ENCODE measurements around the gene SAMD5. TPM values are rescaled to one million over a fixed set of nuclear protein-coding genes. Genes with fewer than 3 reads are reported as not detected.

The SAMD5 gene
- total RNA-seq (2012; rRNA removed), result under 0.01 and 0.22 TPM in 2 replicates

DNA sequence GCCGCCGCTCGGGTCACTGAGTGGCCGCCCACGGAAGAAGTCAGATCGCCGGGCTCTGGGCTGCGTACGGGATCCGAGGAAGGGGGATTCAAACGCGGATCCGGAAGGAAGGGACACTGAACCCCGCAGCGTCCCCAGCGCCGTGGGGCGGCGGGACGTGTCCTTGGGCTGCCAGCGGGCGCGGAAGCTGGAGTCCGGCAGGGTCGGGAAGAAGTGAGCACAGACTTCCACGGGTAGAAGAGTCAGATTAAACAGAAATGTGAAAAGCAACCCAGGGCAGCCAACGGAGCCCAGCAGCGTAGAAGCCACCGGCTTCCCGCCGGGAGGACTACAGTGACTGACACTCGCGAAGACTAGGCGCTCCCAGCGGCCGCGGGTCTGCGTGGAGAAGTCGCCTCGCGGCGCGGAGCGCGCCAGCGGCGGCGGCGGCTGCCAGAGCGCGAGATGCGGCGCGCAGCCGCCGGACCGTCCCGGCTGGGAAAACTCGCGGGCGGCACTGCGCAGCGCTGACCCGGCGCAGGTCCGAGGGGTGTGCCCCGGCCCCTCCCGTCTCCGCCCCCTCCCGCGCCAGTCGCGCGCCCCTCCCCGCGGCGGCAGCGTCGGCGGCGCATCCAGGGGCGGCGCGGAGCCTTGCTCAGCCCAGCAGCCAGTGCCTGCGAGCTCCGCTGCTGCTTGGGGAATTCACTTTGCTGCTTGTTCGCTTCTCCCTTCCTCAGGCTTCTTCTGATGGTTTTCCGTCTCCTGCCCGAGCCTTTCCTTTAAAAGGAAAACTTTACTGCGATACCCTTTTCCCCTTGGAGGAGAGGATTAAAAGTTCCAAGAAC, at the start of gene SAMD5:
SAMD5 (plus strand) TSS at position 649 of the 824 bp plus-strand sequence. CDS start 239 bp downstream, outside the sequence.
- Histone ChIP-seq H3K27me3 (ENCODE audit: control insufficient read depth, insufficient read depth, low read length) (peaks cover 11% of the 10 kb centered on the region), H3K4me2 (ENCODE audit: low read length) (peak within 1 kb of the TSS; percentile 100), H3K4me1 (ENCODE audit: control insufficient read depth, insufficient read depth, low read length) (peaks cover 8% of the 10 kb centered on the region), H3K9ac (ENCODE audit: low read depth, low read length) (peak within 1 kb of the TSS; percentile 82), H3K9me3 (replicated peaks; ENCODE audit: low read length) (no peaks in the 10 kb centered on the region), H3K4me3 (ENCODE audit: low read length) (peak within 1 kb of the TSS; percentile 95), H3K36me3 (ENCODE audit: insufficient read depth, low read length) (no peaks in the 10 kb centered on the region)

DNA sequence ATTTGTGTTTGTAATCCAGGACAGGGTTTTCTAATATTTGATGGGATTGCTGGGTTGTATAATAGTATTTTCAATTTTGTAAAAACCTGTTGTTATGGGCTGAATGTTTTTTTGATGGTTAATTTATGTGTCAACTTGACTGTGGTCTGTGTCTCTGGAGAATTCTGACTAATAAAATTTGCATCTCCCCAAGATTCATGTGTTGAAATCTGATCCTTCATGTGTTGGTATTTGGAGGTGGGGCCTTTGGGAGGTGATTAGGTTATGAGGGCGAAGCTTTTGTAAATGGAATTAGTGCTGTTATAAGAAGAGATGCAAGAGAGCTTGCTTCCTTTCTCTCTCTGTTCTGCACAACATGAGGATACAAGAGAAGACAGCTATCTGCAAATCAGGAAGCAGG, 48.7 kb upstream of the SAMD5 start:
- H3K4me2 ChIP-seq (ENCODE audit: low read length), result no peak overlapping the region

GRCh38 chr6:147463651-147464050, 44.8 kb upstream of the SAMD5 start:
- H3K9me3 ChIP-seq (replicated peaks; ENCODE audit: low read length), result no peaks in the 10 kb centered on the region
- no peak overlapping the region for H3K4me2 ChIP-seq (ENCODE audit: low read length)
- no peaks in the 10 kb centered on the region for H3K27me3 ChIP-seq (ENCODE audit: control insufficient read depth, insufficient read depth, low read length)
- H3K9ac ChIP-seq (ENCODE audit: low read depth, low read length), result no peak overlapping the region
- no peaks in the 10 kb centered on the region for H3K4me1 ChIP-seq (ENCODE audit: control insufficient read depth, insufficient read depth, low read length)
- H3K4me3 ChIP-seq (ENCODE audit: low read length), result no peak overlapping the region
- H3K36me3 ChIP-seq (ENCODE audit: insufficient read depth, low read length), result no peaks in the 10 kb centered on the region

More for the DNA sequence above, 48.7 kb upstream of the SAMD5 start:
- no peaks in the 10 kb centered on the region for H3K4me1 ChIP-seq (ENCODE audit: control insufficient read depth, insufficient read depth, low read length)
- H3K27me3 ChIP-seq (ENCODE audit: control insufficient read depth, insufficient read depth, low read length), result no peaks in the 10 kb centered on the region
- no peak overlapping the region for H3K9ac ChIP-seq (ENCODE audit: low read depth, low read length)
- no peak overlapping the region for H3K4me3 ChIP-seq (ENCODE audit: low read length)
- no peaks in the 10 kb centered on the region for H3K9me3 ChIP-seq (replicated peaks; ENCODE audit: low read length)
- no peaks in the 10 kb centered on the region for H3K36me3 ChIP-seq (ENCODE audit: insufficient read depth, low read length)

DNA sequence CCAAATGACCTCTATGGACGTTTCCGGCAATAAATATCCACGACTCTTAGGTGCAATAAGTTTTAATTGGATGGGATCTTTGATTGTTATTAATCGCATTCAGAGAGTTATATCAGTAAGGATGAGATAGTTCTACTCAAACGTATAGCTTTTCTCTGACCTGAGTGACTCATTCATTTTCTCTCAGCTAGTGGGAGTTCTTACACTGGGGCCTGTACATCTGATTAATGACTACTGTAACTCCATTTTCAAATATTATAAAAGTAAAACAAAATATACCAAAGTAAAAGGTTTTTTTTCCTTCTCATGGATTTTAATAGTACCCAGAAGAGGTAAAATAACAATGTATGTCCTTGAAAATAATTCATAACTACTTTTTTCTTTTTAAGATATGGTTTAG, 41.1 kb upstream of the SAMD5 start:
- H3K4me3 ChIP-seq (ENCODE audit: low read length), result no peak overlapping the region
- H3K9ac ChIP-seq (ENCODE audit: low read depth, low read length), result no peak overlapping the region
- no peak overlapping the region for H3K4me2 ChIP-seq (ENCODE audit: low read length)
- H3K36me3 ChIP-seq (ENCODE audit: insufficient read depth, low read length), result no peaks in the 10 kb centered on the region
- no peaks in the 10 kb centered on the region for H3K4me1 ChIP-seq (ENCODE audit: control insufficient read depth, insufficient read depth, low read length)
- no peaks in the 10 kb centered on the region for H3K27me3 ChIP-seq (ENCODE audit: control insufficient read depth, insufficient read depth, low read length)
- H3K9me3 ChIP-seq (replicated peaks; ENCODE audit: low read length), result no peaks in the 10 kb centered on the region

GRCh38 chr6:147467886-147468285, 40.6 kb upstream of the SAMD5 start:
- H3K4me3 ChIP-seq (ENCODE audit: low read length), result no peak overlapping the region
- H3K9ac ChIP-seq (ENCODE audit: low read depth, low read length), result no peak overlapping the region
- H3K27me3 ChIP-seq (ENCODE audit: control insufficient read depth, insufficient read depth, low read length), result no peaks in the 10 kb centered on the region
- no peaks in the 10 kb centered on the region for H3K9me3 ChIP-seq (replicated peaks; ENCODE audit: low read length)
- no peaks in the 10 kb centered on the region for H3K4me1 ChIP-seq (ENCODE audit: control insufficient read depth, insufficient read depth, low read length)
- H3K4me2 ChIP-seq (ENCODE audit: low read length), result no peak overlapping the region
- H3K36me3 ChIP-seq (ENCODE audit: insufficient read depth, low read length), result no peaks in the 10 kb centered on the region

DNA sequence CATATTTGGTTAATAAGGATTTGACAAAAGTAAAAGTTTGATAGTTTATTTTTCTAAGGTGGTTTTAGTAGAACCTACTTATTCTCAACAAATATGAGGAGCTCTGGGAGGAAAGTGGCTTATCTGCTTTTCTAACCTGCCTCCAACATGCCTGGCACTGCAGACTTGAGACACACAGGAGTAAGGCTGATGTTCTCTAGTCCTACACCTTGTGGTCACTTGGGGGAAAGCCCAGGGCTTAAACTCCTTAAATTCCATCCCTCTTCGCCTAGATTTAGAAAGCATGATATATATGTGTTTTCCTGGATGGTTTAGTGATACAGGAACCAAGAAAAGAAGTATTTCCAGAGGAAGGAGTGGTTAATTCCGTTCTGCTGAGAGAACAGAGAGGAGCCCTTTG, 39.9 kb upstream of the SAMD5 start:
- H3K9ac ChIP-seq (ENCODE audit: low read depth, low read length), result no peak overlapping the region
- H3K4me1 ChIP-seq (ENCODE audit: control insufficient read depth, insufficient read depth, low read length), result no peaks in the 10 kb centered on the region
- no peak overlapping the region for H3K4me2 ChIP-seq (ENCODE audit: low read length)
- no peaks in the 10 kb centered on the region for H3K27me3 ChIP-seq (ENCODE audit: control insufficient read depth, insufficient read depth, low read length)
- no peaks in the 10 kb centered on the region for H3K9me3 ChIP-seq (replicated peaks; ENCODE audit: low read length)
- no peaks in the 10 kb centered on the region for H3K36me3 ChIP-seq (ENCODE audit: insufficient read depth, low read length)
- H3K4me3 ChIP-seq (ENCODE audit: low read length), result no peak overlapping the region

GRCh38 chr6:147479857-147480256, 28.6 kb upstream of the SAMD5 start:
- no peak overlapping the region for H3K4me2 ChIP-seq (ENCODE audit: low read length)
- H3K4me3 ChIP-seq (ENCODE audit: low read length), result no peak overlapping the region
- H3K4me1 ChIP-seq (ENCODE audit: control insufficient read depth, insufficient read depth, low read length), result no peaks in the 10 kb centered on the region
- no peak overlapping the region for H3K9ac ChIP-seq (ENCODE audit: low read depth, low read length)
- no peaks in the 10 kb centered on the region for H3K27me3 ChIP-seq (ENCODE audit: control insufficient read depth, insufficient read depth, low read length)
- H3K36me3 ChIP-seq (ENCODE audit: insufficient read depth, low read length), result no peaks in the 10 kb centered on the region
- H3K9me3 ChIP-seq (replicated peaks; ENCODE audit: low read length), result no peaks in the 10 kb centered on the region

- no peak overlapping the region for H3K9ac ChIP-seq (ENCODE audit: low read depth, low read length)
- no peak overlapping the region for H3K4me3 ChIP-seq (ENCODE audit: low read length)
- H3K9me3 ChIP-seq (replicated peaks; ENCODE audit: low read length), result no peaks in the 10 kb centered on the region
- H3K4me2 ChIP-seq (ENCODE audit: low read length), result no peak overlapping the region
- no peaks in the 10 kb centered on the region for H3K27me3 ChIP-seq (ENCODE audit: control insufficient read depth, insufficient read depth, low read length)
- H3K4me1 ChIP-seq (ENCODE audit: control insufficient read depth, insufficient read depth, low read length), result no peaks in the 10 kb centered on the region
- no peaks in the 10 kb centered on the region for H3K36me3 ChIP-seq (ENCODE audit: insufficient read depth, low read length)
Measured at GRCh38 chr6:147486683-147487082, 21.8 kb upstream of the SAMD5 start.

GRCh38 chr6:147497472-147497871, 11.0 kb upstream of the SAMD5 start:
- no peaks in the 10 kb centered on the region for H3K9me3 ChIP-seq (replicated peaks; ENCODE audit: low read length)
- peaks cover 9% of the 10 kb centered on the region for H3K27me3 ChIP-seq (ENCODE audit: control insufficient read depth, insufficient read depth, low read length)
- no peak overlapping the region for H3K4me2 ChIP-seq (ENCODE audit: low read length)
- H3K4me1 ChIP-seq (ENCODE audit: control insufficient read depth, insufficient read depth, low read length), result no peaks in the 10 kb centered on the region
- H3K9ac ChIP-seq (ENCODE audit: low read depth, low read length), result no peak overlapping the region
- no peak overlapping the region for H3K4me3 ChIP-seq (ENCODE audit: low read length)
- H3K36me3 ChIP-seq (ENCODE audit: insufficient read depth, low read length), result no peaks in the 10 kb centered on the region

- Histone ChIP-seq H3K4me2 (ENCODE audit: low read length) (no peak overlapping the region), H3K9ac (ENCODE audit: low read depth, low read length) (no peak overlapping the region), H3K4me1 (ENCODE audit: control insufficient read depth, insufficient read depth, low read length) (peaks cover 8% of the 10 kb centered on the region), H3K9me3 (replicated peaks; ENCODE audit: low read length) (no peaks in the 10 kb centered on the region), H3K36me3 (ENCODE audit: insufficient read depth, low read length) (no peaks in the 10 kb centered on the region), H3K27me3 (ENCODE audit: control insufficient read depth, insufficient read depth, low read length) (no peaks in the 10 kb centered on the region), H3K4me3 (ENCODE audit: low read length) (no peak overlapping the region)
Measured at GRCh38 chr6:147503587-147503986, 4.9 kb upstream of the SAMD5 start.

DNA sequence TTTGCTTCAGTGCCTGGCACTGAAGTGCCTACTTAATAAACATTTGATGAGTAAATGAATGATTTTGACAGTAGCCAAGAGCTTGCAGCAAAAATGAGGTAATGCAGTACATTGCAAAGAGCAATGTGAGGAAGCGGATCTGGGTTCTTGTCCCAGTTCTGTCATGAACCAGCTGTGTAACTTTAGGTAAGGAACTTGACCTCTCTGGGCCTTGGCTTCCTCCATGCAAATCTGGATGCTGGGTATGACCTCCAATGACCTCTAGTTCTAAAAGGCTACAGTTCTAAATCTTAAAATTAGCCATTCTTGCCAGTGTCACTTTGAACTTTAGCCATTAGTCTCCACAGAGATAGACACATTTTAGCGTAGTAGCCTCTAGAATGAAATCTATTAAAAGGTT, 3.6 kb upstream of the SAMD5 start:
- Histone ChIP-seq H3K27me3 (ENCODE audit: control insufficient read depth, insufficient read depth, low read length) (peaks cover 6% of the 10 kb centered on the region), H3K4me2 (ENCODE audit: low read length) (no peak overlapping the region), H3K4me3 (ENCODE audit: low read length) (no peak overlapping the region), H3K4me1 (ENCODE audit: control insufficient read depth, insufficient read depth, low read length) (peaks cover 8% of the 10 kb centered on the region), H3K36me3 (ENCODE audit: insufficient read depth, low read length) (no peaks in the 10 kb centered on the region), H3K9ac (ENCODE audit: low read depth, low read length) (no peak overlapping the region), H3K9me3 (replicated peaks; ENCODE audit: low read length) (no peaks in the 10 kb centered on the region)

DNA sequence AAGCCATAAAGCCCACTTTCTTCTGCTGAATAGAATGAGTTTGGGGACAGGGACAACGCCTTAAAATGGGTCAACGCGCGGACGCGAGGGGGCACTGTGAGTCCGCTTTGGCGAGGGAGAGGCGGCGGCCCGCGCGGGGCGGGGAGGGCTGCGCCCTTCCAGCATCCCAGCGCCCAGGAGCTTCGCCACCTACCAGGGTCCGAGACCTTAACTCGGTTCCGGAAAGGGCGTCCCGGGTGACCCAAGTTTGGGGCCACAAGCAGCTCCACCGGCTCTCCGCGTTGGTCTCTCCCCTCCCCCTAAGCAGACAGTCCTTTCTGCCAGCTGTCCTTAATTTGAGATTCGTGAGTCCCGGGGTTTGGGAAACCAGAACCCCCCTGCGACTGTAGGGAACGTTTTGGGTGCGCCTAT, 1.8 kb upstream of the SAMD5 start:
- H3K9me3 ChIP-seq (replicated peaks; ENCODE audit: low read length), result no peaks in the 10 kb centered on the region
- H3K9ac ChIP-seq (ENCODE audit: low read depth, low read length), result peak overlapping the region; percentile 82
- H3K4me3 ChIP-seq (ENCODE audit: low read length), result peak overlapping the region; percentile 95
- peak overlapping the region; percentile 100 for H3K4me2 ChIP-seq (ENCODE audit: low read length)
- H3K36me3 ChIP-seq (ENCODE audit: insufficient read depth, low read length), result no peaks in the 10 kb centered on the region
- H3K4me1 ChIP-seq (ENCODE audit: control insufficient read depth, insufficient read depth, low read length), result peaks cover 8% of the 10 kb centered on the region
- peaks cover 11% of the 10 kb centered on the region for H3K27me3 ChIP-seq (ENCODE audit: control insufficient read depth, insufficient read depth, low read length)
